BJ (cell line): ENCODE measurements around the gene JAG1. TPM values are rescaled to one million over a fixed set of nuclear protein-coding genes. Genes with fewer than 3 reads are reported as not detected.

Experiments used
- CTCF ChIA-PET: fragments of 350-600 bp; formaldehyde crosslinking; extraction: SDS; loops from one replicate; lab custom pipeline; 2021; ENCODE audit warnings: antibody characterized with exemption, inconsistent platforms; lab: Yijun Ruan, JAX
- POLR2A ChIA-PET: fragments of 300-600 bp; sonication (Branson Sonifier 250); formaldehyde crosslinking; extraction: SDS; loops from one replicate; lab custom pipeline; 2021; ENCODE audit warnings: antibody characterized with exemption; lab: Charles Lee
- DNase-seq: peaks from one replicate; pipeline ENCODE4 v3.0.0-alpha.2; 2011; ENCODE audit warnings: low read depth
- H3K27me3 ChIP-seq: 2 replicates; pipeline ENCODE4 v1.6.0; 2011; ENCODE audit warnings: low read length; ENCODE audit not compliant: control insufficient read depth, insufficient read depth
- H3K36me3 ChIP-seq: 2 replicates; pipeline ENCODE4 v1.5.1; 2011; ENCODE audit warnings: low read length; ENCODE audit not compliant: control insufficient read depth, insufficient read depth
- H3K4me3 ChIP-seq: 2 replicates; pipeline ENCODE4 v1.5.1; 2011; ENCODE audit warnings: low read depth, mild to moderate bottlenecking, control low read depth, low read length
- CTCF ChIP-seq: IDR thresholded peaks from 2 replicates; pipeline ENCODE4 v1.5.1; 2011; ENCODE audit warnings: low read depth, mild to moderate bottlenecking, control low read depth, inconsistent platforms, low read length, moderate library complexity; ENCODE audit not compliant: insufficient read depth
- polyA plus RNA-seq: library from polyadenylated mRNA; depleted of rRNA; stranded (reverse); fragments of >200 nt; gene quantifications from 2 replicates; pipeline ENCODE4 v1.2.3, GENCODE V29; 2011

The JAG1 gene
- polyA plus RNA-seq, 1 experiment = 19.9 TPM

- DNase-seq = no peak
- H3K36me3 ChIP-seq = no peaks in the 10 kb centered on the region
- 0 out of 2 replicates have a peak, but pooled peaks cover 1% of the 10 kb centered on the region for H3K27me3 ChIP-seq
- POLR2A ChIA-PET = no interaction called here
- H3K4me3 ChIP-seq = no peak overlapping the region
- CTCF ChIA-PET = interaction anchor here (1.7 kb wide), 1 partner anchor 25 kb away, joined by 4 read pairs; no protein-coding TSS in a partner anchor
- TF ChIP-seq CTCF = no peak
These were observed 26.1 kb upstream of the JAG1 start for GRCh38 chr20:10699941-10700340.

GRCh38 chr20:10699489-10699888, 25.7 kb upstream of the JAG1 start:
- no peak for DNase-seq
- no peak for TF ChIP-seq CTCF
- Histone ChIP-seq H3K36me3 (no peaks in the 10 kb centered on the region), H3K4me3 (no peak overlapping the region), H3K27me3 (0 out of 2 replicates have a peak, but pooled peaks cover 1% of the 10 kb centered on the region)
- POLR2A ChIA-PET = no interaction called here
- CTCF ChIA-PET = interaction anchor here (1.7 kb wide), 1 partner anchor 24 kb away, joined by 4 read pairs; no protein-coding TSS in a partner anchor

GRCh38 chr20:10696650-10697049, 22.9 kb upstream of the JAG1 start:
- POLR2A ChIA-PET = no interaction called here
- CTCF ChIA-PET = interaction anchor here (0.7 to 1.6 kb wide), 6 partner anchors 11 to 518 kb away, joined by 3 to 6 read pairs (median 3); no protein-coding TSS in a partner anchor
- DNase-seq = no peak
- Histone ChIP-seq H3K36me3 (no peaks in the 10 kb centered on the region), H3K4me3 (no peak overlapping the region), H3K27me3 (0 out of 2 replicates have a peak, but pooled peaks cover 1% of the 10 kb centered on the region)
- peak; percentile 51; the same call in 1 of the 2 replicates for TF ChIP-seq CTCF

GRCh38 chr20:10689385-10689784, 15.6 kb upstream of the JAG1 start:
- ChIA-PET POLR2A (no interaction called here), CTCF (interaction anchor here (0.9 to 4.4 kb wide), 2 partner anchors 9 to 14 kb away, joined by 3 to 17 read pairs; partner anchors contain the start of gene JAG1)
- DNase-seq = no peak
- TF ChIP-seq CTCF = no peak
- Histone ChIP-seq H3K27me3 (peaks cover 3% of the 10 kb centered on the region), H3K36me3 (no peaks in the 10 kb centered on the region), H3K4me3 (no peak overlapping the region)

- Histone ChIP-seq H3K36me3 (no peaks in the 10 kb centered on the region), H3K27me3 (peaks cover 3% of the 10 kb centered on the region), H3K4me3 (no peak overlapping the region)
- no peak for TF ChIP-seq CTCF
- DNase-seq = no peak
- ChIA-PET POLR2A (no interaction called here), CTCF (interaction anchor here (0.5 to 4.4 kb wide), 2 partner anchors 13 to 129 kb away, joined by 4 to 17 read pairs; partner anchors contain the start of gene JAG1)
These were observed 14.1 kb upstream of the JAG1 start for GRCh38 chr20:10687895-10688294.
